GM18511 (cell line): Measurements from ENCODE around the gene AMACR.

ENCODE experiments used
- ATAC-seq: cut with Tn5 transposase; IDR thresholded peaks from one replicate; pipeline ENCODE4 v1.9.1; 2021; ENCODE audit warnings: mild to moderate bottlenecking, moderate library complexity; ENCODE audit not compliant: unreplicated experiment

AMACR gene

DNA sequence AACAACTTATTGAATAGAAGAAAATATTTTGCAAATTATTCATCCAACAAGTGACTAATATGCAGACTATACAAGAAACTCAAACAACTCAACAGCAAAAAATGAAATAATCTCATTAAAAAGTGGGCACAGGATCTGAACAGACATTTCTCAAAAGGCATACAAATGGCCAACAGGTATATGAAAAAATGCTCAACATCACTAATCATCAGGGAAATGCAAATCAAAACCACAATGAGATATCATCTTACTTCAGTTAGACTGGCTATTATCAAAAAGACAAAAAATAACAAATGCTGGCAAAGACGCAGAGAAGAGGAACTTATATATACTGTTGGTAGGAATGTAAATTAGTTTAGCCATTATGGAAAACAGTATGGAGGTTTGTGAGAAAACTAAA, 1.8 kb upstream of the AMACR start:
- ATAC-seq: no peak

DNA sequence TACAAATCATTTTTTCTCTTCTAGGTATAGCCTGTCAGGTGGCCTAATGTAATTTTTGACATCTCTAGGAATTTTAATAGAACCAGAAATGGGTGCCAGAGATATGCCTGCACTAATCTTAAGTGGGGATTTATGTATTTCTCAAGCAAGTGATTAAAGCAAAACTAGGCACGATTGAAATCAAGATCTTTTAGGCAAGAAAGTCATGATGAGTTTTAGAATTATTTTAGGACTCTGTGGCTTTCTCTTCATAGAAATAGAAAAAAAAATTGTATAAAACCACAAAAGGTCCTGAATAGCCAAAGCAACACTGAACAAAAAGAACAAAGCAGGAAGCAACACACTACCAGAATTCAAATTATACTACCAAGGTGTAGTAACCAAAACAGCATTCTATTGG, 952 bp upstream of the AMACR start:
- no peak for ATAC-seq

DNA sequence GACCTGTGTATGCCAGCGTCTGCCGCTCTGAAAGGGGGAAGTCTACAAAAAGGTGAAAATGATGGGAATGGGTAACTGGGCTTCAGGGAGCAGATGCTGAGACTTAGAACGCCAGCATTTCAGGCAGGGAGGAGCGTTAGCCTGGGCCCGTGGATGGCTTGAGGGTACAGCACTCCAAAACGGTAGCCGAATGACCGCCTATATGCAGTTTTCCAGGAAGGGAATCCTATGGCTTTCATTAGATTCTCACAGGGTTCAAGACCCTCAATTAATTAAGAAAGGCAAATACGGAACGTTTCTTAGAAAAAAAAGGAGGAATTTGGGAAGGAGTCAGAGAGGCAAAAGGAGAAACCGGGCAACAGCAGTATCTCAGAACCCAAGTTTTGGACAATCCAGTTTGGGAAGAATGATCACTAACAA, 639 bp downstream of the AMACR start:
- ATAC-seq: no peak

DNA sequence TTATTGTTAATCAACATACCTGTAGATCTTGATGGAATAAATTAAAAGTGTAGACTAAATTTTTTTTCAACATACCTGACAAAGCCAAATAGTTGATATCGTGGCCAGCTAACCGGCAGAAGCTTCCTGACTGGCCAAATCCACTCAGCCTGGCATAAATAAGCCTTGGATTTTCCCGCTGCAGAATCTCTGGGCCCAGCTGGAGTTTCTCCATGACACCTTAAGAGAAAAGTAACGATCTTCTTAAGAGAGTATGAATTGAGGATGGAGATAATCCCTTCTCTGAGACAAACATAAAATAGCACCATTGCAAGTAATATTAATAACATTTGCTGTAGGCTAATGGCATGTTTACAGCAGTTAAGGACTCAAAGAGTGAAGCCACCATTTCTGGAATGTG, 2.2 kb downstream of the AMACR start:
- ATAC-seq: no peak

DNA sequence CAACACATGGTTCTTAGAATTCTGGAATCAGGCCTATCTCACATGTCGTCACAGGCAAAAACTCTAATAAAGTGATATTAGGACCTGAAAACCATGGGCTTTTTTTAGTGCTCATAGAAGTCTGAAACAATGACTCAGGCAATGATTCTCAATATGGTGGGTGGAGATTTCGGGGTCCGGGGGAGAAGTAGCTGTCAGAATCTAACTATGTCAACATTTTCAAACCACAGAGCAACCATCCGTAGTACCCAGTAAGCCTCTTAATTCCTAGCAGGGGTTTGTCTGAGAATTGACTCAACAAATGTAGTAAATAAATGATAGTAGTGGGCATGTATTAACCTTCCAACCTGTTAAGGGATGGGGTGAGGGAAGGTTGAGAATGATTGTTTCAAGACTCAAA, 2.6 kb downstream of the AMACR start:
- ATAC-seq: no peak

DNA sequence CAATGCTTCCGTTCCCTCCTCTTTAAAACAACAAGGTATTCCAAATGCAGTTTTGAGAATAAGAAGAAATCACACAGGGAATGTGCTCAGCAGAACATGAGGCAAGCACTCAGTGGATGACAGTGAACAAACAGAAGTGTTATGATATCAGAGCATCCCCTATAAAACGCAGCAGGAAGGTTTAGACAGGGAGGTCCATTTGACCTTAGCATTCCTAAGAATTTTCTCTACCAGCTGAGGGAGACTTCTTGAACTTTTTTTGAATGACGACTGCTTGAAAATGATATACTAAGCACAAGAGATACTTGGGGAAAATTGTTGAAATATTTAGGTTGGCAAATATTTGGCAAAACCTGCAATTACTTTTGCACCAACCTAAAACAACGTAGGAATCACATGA, 3.9 kb downstream of the AMACR start:
- no peak for ATAC-seq

DNA sequence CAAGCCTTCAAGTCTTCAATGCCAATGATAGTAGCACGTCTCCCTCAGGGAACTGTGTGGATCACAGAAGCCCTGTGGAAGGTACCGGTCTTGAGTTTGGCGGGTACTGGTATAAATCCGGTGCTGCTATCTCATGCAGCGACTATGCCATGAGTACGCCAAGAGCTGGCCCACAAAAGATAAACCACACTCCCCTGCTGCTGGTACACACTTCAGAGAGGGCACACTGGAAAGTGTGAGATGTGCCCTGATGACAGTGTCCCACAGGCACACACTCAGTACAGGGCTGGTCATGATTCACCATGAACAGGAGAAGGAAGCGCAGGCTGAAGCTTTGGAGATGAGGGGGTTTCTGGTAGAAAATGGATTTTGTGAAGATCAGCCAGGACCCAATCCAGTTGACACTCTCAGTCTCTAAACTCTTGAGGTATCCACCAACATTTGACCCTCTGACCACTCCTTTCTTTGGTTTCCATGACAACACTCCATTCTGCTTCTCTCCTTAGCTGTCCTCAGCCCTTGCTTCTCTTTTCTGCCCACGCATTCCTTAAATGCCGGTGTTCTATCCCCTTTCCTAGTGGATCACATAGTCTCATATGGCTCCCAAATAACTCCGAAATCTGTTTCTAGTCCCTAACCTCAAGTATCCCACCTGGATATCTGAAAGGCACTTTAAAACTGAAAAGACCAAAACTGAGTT, 5.1 kb downstream of the AMACR start:
- ATAC-seq: no peak

DNA sequence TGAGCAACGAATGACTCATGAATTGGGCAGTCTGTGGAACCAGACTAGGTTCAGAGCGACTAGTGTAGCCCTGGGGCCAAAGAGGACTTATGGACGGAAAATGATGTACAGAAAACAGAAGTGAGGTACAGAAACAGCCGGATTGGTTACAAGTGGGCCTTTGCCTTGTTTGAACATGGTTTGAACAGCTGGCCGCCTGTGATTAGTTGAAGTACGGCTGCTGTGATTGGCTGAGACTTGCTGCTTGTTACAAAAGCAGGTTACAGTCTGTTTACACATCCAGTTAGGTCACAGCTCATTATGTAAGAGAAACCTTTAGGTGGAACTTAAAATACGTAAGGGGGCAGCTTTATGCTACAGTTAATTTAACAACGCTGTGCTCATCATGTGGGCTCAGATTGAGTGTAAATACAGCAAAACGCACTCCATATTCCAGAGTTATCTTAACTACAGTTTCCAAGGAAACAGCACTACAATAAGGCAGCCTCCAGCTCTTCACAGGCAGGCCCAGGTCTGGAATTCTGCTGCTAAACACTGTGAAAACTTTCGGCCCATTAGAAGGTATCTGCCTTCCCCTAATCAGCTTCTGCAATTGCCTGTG, 6.5 kb downstream of the AMACR start:
- no peak for ATAC-seq

DNA sequence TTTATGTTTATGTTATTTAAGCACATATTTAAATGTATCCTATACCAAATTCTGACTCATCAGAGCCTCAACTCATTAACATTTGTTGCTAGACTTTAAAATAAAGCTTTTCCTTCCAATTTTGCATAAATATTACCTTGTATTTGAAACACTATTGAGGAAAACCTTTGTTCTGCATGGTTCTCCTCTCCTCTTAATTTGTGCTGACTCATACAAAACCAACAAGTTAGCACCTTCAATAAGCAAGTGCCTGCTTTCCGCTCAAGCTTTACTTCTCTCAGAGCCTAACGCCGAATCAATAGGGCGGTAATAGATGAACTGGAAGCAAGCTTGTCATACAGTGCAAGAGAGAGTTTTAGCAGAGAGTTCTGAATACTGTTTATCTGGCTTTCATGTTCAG, 7.9 kb downstream of the AMACR start:
- ATAC-seq: no peak

DNA sequence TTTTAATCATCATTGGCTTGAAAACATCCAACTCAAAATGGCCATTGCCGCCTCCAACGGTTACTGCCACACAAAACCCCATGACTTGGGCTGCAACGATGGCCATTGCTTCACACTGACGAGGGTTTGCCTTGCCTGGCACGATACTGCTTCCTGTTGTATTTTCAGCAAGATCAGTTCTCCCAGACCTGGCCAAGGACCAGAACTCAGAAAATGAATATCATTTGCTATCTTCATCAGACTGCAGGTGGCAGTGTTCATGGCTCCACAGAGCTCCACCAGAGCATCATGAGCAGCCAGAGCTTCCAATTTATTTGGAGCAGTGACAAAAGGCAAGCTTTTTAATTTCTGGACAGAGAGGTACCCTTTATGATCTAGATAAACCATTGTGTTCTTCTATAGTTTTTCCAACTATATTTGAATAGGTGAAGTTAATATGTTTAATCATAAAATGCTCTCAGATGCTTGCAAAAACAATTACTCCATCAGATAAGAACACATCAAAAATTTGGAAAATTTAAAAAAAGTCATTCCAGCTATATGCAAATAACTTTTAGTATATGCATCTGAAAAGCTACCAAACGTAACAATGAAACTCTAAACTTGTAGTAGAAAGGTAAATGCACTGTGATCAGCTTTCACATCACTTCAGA, 10.4 kb downstream of the AMACR start:
- ATAC-seq: peak; percentile 80

DNA sequence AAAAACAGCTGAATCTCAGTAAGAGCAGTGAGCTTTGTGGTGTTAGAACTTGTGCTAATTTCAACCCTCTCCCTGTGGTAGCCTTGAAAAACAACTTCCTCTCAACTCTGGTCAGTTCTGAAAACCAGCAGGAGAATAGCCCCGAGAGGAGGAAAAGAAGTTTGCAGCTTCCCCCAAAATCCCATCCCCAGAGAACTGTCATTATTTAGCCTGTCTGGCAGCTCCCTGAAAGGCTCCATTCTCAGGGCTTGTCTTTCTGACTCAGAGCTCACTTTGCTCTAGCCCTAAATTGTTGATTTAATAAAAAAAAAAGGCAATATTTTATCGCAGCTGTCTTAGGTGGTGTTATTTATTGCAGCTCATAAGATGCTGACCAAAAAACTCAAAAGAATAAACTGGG, 12.0 kb downstream of the AMACR start:
- ATAC-seq: no peak

DNA sequence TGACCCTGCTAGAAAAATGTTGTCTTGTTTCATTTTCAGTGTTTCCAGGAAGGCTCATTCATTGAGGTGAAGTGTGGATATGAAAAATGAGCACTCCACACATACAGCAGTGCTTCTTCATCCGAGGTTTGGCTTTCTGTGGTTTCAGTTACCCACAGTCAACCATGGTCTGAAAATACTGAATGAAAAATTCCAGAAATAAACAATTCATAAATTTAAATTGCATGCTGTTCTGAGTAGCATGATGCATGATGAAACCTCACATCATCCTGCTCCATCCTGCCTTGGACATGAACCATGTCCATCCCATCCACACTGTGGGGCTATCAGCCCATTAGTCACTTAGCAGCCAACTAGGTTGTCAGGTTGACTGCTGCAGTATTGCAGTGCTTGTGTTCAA, 13.0 kb downstream of the AMACR start:
- ATAC-seq: peak; percentile 56

DNA sequence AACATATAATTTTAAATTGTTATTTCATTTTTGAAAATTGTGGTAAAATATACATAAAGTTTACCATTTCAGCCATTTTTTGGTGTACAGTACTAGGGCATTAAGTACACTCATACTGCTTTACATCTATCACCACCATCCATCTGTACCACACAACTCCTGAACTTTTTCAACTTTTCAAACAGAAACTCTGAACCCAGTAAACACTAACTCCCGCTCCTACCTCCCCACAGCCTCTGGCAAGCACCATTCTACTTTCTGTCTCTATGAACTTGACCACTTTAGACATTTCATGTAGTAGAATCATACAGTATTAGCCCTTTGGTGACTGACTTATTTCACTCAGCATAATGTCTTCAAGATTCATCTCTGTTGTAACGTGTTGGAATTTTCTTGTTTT, 15.0 kb downstream of the AMACR start:
- no peak for ATAC-seq

DNA sequence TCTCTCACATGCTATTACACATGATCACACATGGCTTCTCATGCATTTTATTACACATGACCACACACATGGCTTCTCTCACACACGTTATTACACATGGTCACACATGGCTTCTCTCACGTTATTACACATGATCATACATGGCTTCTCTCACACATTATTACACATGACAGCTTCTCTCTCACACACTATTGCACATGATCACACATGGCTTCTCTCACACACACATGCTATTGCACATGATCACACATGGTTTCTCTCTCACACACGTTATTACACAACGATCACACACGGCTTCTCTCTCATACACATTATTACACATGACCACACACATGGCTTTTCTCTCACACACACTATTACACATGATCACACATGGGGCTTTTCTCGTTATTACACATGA, 22.4 kb downstream of the AMACR start:
- no peak for ATAC-seq

DNA sequence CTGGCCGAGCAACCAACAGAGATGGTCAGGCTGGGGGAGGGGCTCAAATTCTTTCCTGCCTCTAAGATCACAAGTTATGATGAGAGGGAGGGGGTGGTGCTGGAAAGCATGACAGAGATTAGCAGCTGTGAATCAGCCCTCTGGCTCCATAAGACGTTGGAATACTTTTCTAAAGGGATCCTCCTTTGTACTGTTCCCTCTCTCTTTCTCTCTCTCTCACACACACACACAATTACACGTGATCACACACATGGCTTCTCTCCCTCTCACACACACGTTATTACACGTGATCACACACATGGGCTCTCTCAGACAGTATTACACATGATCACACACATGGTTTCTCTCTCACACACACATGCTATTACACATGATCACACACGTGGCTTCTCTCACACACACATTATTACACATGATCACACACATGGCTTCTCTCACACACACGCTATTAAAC, 23.2 kb downstream of the AMACR start, which contains the start of gene SLC45A2:
TSS of gene SLC45A2 (minus strand) at position 23 of the 454 bp plus-strand sequence. CDS start 110 bp downstream, outside the sequence.
- ATAC-seq: no peak

DNA sequence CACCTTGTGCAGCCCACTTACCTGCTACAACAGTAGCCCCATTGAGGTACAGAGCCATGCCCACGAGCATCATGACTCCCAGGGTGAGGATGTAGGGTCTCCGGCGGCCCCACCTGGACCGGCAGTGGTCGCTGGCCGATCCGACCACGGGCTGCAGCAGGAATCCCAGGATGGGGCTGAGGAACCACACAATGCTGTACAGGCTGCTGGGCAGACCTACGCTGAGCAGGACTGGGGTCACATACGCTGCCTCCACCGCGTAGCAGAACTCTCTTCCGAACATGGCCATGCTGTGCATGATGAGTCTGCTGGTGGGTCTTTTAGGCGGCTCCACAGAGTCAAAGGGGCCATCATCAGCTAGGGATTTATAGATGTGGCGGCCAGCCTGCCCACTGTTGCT, 23.7 kb downstream of the AMACR start:
- ATAC-seq: no peak

DNA sequence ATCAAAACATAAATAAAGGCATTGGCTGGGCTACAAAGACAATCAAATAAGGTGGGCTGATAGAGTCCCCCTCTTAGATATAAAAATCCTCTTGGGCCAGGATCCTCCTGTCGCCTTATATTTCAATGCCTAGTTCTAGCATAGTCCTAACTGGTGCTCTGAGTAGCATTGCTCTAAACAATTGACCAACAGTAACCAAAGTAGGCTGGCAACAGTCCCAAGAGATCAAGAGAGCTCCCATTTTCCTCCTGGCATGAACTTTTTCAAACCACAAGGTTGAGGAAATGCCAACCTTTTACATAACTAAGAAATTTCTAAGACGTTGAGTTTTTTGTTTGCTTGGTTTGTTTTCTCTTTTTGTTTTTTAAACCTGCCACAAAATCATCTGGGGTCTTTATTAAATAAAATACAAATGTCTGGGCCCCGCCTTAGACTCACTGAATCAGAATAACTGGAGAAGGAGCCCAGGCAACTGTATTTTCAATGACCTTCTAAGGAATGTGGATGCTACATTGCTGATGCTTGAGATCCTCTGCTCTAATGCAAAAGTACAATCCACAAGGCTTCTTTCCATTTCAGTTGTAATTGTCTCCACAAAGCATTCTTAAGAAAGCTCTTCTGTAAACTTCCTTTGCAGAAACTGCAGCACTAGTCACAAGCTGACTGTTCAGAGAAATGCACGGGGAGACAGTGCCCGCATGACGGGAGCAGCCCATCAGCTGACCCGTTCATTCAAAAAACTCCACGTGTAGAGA, 26.3 kb downstream of the AMACR start:
- ATAC-seq: no peak

DNA sequence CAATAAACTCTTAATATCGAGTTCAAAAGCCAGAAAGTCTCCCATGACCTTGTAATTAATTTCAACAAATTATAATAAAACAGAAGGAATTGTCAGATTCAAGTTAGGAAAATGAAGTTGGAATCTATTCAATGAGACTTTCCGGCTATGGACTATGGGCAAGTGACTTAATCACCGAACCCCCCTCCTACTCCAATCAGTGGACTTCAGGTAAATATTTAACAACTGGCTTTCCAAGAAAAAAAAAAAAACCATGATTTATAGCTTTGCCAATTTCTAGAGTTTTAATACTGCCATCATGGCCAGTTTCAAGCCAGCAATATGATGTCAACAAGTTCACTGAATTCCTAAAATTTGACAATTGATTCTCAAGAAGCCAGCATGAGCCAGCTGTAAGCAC, 27.8 kb downstream of the AMACR start:
- no peak for ATAC-seq

DNA sequence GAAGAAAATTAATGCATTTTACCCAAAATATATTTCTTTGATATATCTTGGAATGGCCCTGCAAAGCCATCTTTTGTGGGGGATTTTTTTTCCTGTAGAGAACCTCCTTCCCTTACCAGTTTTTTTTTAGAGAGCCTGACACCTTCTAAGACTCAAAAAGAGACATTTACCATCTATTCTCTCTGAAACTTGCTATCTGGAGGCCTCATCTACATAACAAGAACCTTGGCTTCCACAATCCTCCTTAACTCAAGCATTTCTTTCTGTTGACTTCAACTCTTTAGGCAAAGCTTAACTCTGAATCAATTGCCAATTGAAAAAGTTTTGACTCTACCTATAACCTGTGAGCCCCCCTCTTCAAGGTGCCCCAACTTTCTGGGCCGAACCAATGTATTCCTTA, 29.5 kb downstream of the AMACR start:
- no peak for ATAC-seq

DNA sequence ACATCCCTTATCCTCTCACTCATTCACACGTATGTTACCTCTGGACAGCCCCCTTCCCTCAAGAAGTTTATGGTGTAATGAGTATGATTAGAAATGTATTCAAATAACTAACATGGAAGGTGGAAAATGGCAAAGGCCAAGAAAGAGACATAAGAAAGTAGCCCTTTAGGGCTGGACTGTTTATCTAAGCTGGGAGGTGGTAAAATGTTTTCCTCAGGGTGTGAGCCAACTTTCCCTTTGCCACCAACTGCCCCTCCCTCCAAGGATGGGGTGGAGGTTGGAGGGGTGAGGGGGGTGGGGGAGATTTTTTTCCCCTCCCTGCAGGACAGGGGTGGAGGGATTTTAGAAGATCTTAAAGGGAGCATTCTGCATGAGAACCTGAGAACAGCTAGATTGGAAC, 31.5 kb downstream of the AMACR start:
- no peak for ATAC-seq

DNA sequence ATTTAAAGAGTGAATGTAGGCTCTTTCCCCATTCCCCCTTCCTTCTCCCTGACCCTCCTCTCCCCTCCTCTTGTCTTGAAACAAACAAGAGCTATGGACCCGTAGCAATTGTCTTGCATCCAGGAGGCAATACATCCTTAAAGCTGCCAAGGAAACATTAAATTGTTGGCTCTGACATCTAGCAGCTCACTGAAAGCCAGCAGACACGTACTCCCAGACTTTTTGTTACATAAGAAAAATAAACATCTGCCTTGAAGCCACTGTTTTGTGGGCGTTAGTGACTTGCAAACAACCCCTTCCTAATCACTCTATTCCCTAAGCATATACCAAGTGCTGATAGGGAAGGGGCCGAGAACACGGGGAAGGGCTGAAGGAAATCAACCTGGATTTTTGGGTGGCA, 32.0 kb downstream of the AMACR start:
- no peak for ATAC-seq

DNA sequence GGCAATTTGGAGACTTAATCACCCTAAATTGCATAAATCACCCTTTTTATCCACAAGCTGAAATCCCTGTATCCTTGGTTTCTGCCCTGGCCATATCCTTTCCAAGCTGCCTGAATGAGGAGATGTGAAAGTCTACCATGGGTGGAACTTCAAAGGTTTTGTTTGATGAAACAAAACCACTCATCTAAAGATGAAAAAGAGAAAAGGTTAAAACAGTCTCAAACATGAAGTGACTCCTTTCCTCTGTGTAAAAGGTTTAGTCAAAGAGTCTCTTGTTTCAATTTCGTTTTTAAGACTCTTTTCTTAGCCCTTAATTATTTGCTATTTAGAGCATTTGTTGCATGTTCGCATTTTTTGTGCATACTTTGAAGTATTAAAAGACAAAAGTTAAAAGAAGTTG, 34.6 kb downstream of the AMACR start:
- ATAC-seq: peak; percentile 52
